Upper lobe of left lung (tissue), 6 donors: ENCODE data around the gene HAT1. TPM values are rescaled to one million over a fixed set of nuclear protein-coding genes. Genes with fewer than 3 reads are reported as not detected.

Experiments used
- ATAC-seq, 2 donors: fragments of 200-7000 bp; cut with Tn5 transposase; one replicate each; pipeline ENCODE4 v1.9.1; 2022; ENCODE audit warnings: mild to moderate bottlenecking in 2 of 2, moderate library complexity in 2 of 2; ENCODE audit not compliant: low FRiP score in 2 of 2
- DNase-seq, 2 donors: peaks; one replicate each; pipeline ENCODE4 v3.0.0-alpha.2; 2019 to 2020
- H3K27ac ChIP-seq, 4 donors: fragments of 200-600 bp; sonication (generic); one replicate each; pipeline ENCODE4 v1.5.1; 2016 to 2019
- H3K27me3 ChIP-seq, 4 donors: fragments of 200-600 bp; sonication (generic); one replicate each; pipeline ENCODE4 v1.5.1; 2017 to 2019
- H3K36me3 ChIP-seq, 4 donors: fragments of 200-600 bp; sonication (generic); one replicate each; pipeline ENCODE4 v1.5.1; 2016 to 2019
- H3K4me1 ChIP-seq, 4 donors: fragments of 200-600 bp; sonication (generic); one replicate each; pipeline ENCODE4 v1.5.1; 2018 to 2019
- H3K4me3 ChIP-seq, 4 donors: fragments of 200-600 bp; sonication (generic); one replicate each; pipeline ENCODE4 v1.5.1; 2017 to 2019; ENCODE audit warnings: mild to moderate bottlenecking in 2 of 4, moderate library complexity in 1 of 4
- H3K9me3 ChIP-seq, 4 donors: fragments of 200-600 bp; sonication (generic); one replicate each; pipeline ENCODE4 v1.5.1; 2018 to 2019
- CTCF ChIP-seq, 6 experiments: fragments of 450-650 bp in 4 of 6; fragments of 200-600 bp in 2 of 6; sonication (generic) in 2 of 6; IDR thresholded peaks; one replicate each; pipeline ENCODE4 v1.5.1; 2016 to 2019; ENCODE audit warnings: antibody characterized with exemption in 6 of 6
- EP300 ChIP-seq, 4 donors: sonication (generic); formaldehyde crosslinking; IDR thresholded peaks; one replicate each; pipeline ENCODE4 v1.5.1; 2017; ENCODE audit warnings: antibody characterized with exemption in 4 of 4, control low read depth in 2 of 4
- POLR2A ChIP-seq, 4 donors: fragments of 450-650 bp; IDR thresholded peaks; one replicate each; pipeline ENCODE4 v1.5.1; 2016 to 2017; ENCODE audit warnings: antibody characterized with exemption in 4 of 4, mild to moderate bottlenecking in 2 of 4
- POLR2AphosphoS5 ChIP-seq, 2 donors: sonication (generic); formaldehyde crosslinking; IDR thresholded peaks; one replicate each; pipeline ENCODE4 v1.5.1; 2017; ENCODE audit warnings: antibody characterized with exemption in 2 of 2
- WGBS, 2 donors: methylation state at CpG; one replicate each; pipeline ENCODE4 v1.1.5; 2017 to 2018; 5-methylcytosine and 5-hydroxymethylcytosine counted together
- total RNA-seq, 6 donors: library from RNA; depleted of rRNA in 4 of 6; stranded (reverse); fragments of >200 nt in 4 of 6; gene quantifications; one replicate each; pipeline versions ENCODE4 v1.1.0 to v1.2.1, GENCODE V29; 2016 to 2021
- donor health status: DM: no; HTN: no; CAD: no; lungs with moderate emphysema.
- donor health status: DM: no; HTN: yes; CAD: no; lungs with severe emphysema.

Gene HAT1
- total RNA-seq, 6 donors from 2014 or later, result 10.3 to 42.6 (median 25.7) TPM

- peaks cover 3 to 31% (median 7%) of the 10 kb centered on the region in 4 donors for H3K36me3 ChIP-seq
- H3K27me3 ChIP-seq, result no peaks in the 10 kb centered on the region
- no peaks in the 10 kb centered on the region for H3K9me3 ChIP-seq
- no peak for TF ChIP-seq CTCF (IDR thresholded peaks at IDR 0.05)
- TF ChIP-seq POLR2A (IDR thresholded peaks at IDR 0.05), result no peak
- no peak for TF ChIP-seq POLR2AphosphoS5 (IDR thresholded peaks at IDR 0.05)
- no peak for TF ChIP-seq EP300 (IDR thresholded peaks at IDR 0.05)
- 69 to 83% methylated on average over 2 of the region's 2 CpGs for WGBS, 2 donors
- no peak for DNase-seq
- peaks cover 0 to 3% (median 0%) of the 10 kb centered on the region in 4 donors for H3K4me1 ChIP-seq
- no peak overlapping the region for H3K27ac ChIP-seq
- H3K4me3 ChIP-seq, result no peak overlapping the region
- ATAC-seq, result no peak
Observed at GRCh38 chr2:171963198-171963597, 40.9 kb downstream of the HAT1 start.

DNA sequence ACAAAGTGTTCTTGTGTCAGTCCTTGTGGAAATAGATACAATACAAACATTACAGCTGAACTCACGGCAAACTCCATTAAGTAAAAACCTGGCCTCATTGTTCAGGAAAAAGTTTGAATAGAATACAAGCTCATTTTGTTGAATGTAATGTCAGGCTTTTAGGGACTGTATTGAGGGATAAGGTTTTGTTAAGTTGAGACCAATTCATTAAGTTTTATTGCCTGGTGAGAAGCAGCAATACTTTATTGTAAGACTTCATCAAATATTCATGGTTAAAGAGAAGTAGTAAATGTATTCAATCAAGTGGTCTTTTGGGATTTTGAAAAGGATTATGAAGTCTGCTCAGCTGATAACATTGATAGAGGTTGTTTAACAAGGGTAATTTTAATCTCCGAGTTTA, 42.0 kb downstream of the HAT1 start:
- no peak overlapping the region for H3K4me3 ChIP-seq
- H3K36me3 ChIP-seq, result peaks cover 3 to 38% (median 7%) of the 10 kb centered on the region in 4 donors
- DNase-seq, result no peak
- H3K9me3 ChIP-seq, result no peaks in the 10 kb centered on the region
- TF ChIP-seq POLR2A (IDR thresholded peaks at IDR 0.05) (no peak), POLR2AphosphoS5 (IDR thresholded peaks at IDR 0.05) (no peak), CTCF (IDR thresholded peaks at IDR 0.05) (no peak), EP300 (IDR thresholded peaks at IDR 0.05) (no peak)
- ATAC-seq, result no peak
- no peak overlapping the region for H3K27ac ChIP-seq
- WGBS, 2 donors, result 88 to 90% methylated on average over 2 of the region's 2 CpGs
- no peaks in the 10 kb centered on the region for H3K4me1 ChIP-seq
- no peaks in the 10 kb centered on the region for H3K27me3 ChIP-seq

GRCh38 chr2:171965238-171965637, 43.0 kb downstream of the HAT1 start:
- Histone ChIP-seq H3K4me1 (no peaks in the 10 kb centered on the region), H3K27me3 (no peaks in the 10 kb centered on the region), H3K27ac (no peak overlapping the region), H3K4me3 (no peak overlapping the region), H3K9me3 (no peaks in the 10 kb centered on the region), H3K36me3 (peaks cover 3 to 38% (median 7%) of the 10 kb centered on the region in 4 donors)
- 85 to 91% methylated on average over 3 of the region's 3 CpGs for WGBS, 2 donors
- ATAC-seq (no peak), DNase-seq (no peak)
- TF ChIP-seq POLR2AphosphoS5 (IDR thresholded peaks at IDR 0.05), result no peak

DNA sequence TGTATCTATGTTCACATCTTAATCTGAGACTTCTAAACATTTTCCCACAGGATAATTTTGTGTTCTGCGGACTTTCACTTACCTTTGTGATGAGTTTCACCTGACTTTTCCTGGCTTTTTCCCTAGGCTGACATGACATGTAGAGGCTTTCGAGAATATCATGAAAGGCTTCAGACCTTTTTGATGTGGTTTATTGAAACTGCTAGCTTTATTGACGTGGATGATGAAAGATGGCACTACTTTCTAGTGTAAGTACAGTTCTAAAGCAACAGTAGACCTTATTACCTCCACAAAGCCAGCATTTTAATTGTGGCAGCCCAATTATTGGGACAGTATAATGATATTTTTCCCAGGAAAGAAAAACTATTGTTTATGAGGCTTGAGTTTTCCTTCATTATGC, 43.4 kb downstream of the HAT1 start:
- no peak for TF ChIP-seq EP300 (IDR thresholded peaks at IDR 0.05)
- TF ChIP-seq POLR2A (IDR thresholded peaks at IDR 0.05), result no peak
- no peak for TF ChIP-seq CTCF (IDR thresholded peaks at IDR 0.05)
- TF ChIP-seq POLR2AphosphoS5 (IDR thresholded peaks at IDR 0.05), result no peak

DNA sequence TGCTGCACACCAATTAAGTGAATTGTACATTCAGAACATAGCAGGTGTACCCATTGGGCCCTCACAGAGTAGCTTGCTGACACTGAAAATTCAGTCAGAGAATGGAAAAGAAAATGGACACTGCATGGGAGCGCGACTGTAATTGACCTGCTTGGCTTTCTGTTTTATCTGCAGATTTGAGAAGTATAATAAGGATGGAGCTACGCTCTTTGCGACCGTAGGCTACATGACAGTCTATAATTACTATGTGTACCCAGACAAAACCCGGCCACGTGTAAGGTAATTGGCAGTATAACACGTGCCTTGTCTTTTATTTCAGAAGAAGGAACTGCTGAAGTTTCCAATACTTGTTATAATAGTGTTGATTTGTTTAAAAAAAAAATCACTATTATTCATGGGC, 44.0 kb downstream of the HAT1 start:
- peaks cover 3 to 43% (median 7%) of the 10 kb centered on the region in 4 donors for H3K36me3 ChIP-seq
- TF ChIP-seq POLR2A (IDR thresholded peaks at IDR 0.05) (no peak), EP300 (IDR thresholded peaks at IDR 0.05) (no peak), POLR2AphosphoS5 (IDR thresholded peaks at IDR 0.05) (no peak), CTCF (IDR thresholded peaks at IDR 0.05) (no peak)
- H3K27ac ChIP-seq, result no peak overlapping the region
- no peak for ATAC-seq
- no peak for DNase-seq
- H3K4me1 ChIP-seq, result no peaks in the 10 kb centered on the region
- 95 to 98% methylated on average over 8 of the region's 8 CpGs for WGBS, 2 donors
- no peak overlapping the region for H3K4me3 ChIP-seq
- no peaks in the 10 kb centered on the region for H3K27me3 ChIP-seq
- H3K9me3 ChIP-seq, result no peaks in the 10 kb centered on the region

More for the DNA sequence above, 43.4 kb downstream of the HAT1 start:
- DNase-seq, result no peak
- Histone ChIP-seq H3K9me3 (no peaks in the 10 kb centered on the region), H3K27ac (no peak overlapping the region), H3K4me3 (no peak overlapping the region), H3K36me3 (peaks cover 3 to 38% (median 7%) of the 10 kb centered on the region in 4 donors), H3K4me1 (no peaks in the 10 kb centered on the region), H3K27me3 (no peaks in the 10 kb centered on the region)
- no peak for ATAC-seq
- 96 to 97% methylated on average over 3 of the region's 3 CpGs for WGBS, 2 donors
